ENCODE results near the gene REEP5. TPM values are rescaled to one million over a fixed set of nuclear protein-coding genes. Genes with fewer than 3 reads are reported as not detected.

Gene REEP5
- total and polyA plus RNA-seq, 9 of the 15 experiments (the other 6 are each of a cell fraction or from before 2014, with no cell fraction given): 14.7 to 102 (median 36.0) TPM

DNA sequence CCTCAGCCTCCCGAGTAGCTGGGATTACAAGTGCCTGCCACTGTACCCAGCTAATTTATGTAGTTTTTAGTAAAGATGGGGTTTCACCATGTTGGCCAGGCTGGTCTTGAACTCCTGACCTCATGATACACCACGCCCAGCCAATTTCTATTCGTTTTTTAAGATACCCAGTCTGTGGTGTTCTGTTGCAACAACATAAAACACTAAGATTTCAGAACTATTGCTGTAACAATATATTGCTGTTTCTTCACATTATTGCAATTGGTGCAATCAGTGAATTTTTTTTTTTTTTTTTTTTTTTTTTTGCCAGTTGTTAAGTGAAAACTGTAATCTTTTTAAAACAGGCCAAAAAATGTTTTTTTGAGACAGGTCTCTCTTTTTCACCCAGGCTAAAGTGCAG, 51.1 kb downstream of the REEP5 start:
- Histone ChIP-seq H3K4me3 (no peak overlapping the region), H3K4me2 (ENCODE audit: insufficient read depth, low read length) (no peak overlapping the region), H3K9me3 (replicated peaks; ENCODE audit: control insufficient read depth, insufficient read depth, low read depth, low read length) (no peaks in the 10 kb centered on the region), H3K79me2 (ENCODE audit: control insufficient read depth, insufficient read depth, low read length) (0 out of 3 replicates have a peak, but pooled peaks cover 4% of the 10 kb centered on the region), H3K27ac (ENCODE audit: extremely low read depth, low read depth, low read length) (no peak overlapping the region), H3K9me1 (ENCODE audit: control insufficient read depth, insufficient read depth, low read length) (no peaks in the 10 kb centered on the region), H4K20me1 (replicated peaks; ENCODE audit: control insufficient read depth, insufficient read depth, low read length) (no peaks in the 10 kb centered on the region), H3K36me3 (ENCODE audit: control insufficient read depth, insufficient read depth, low read length) (peaks cover 60% of the 10 kb centered on the region), H2AFZ (ENCODE audit: low read depth, low read length) (no peak overlapping the region), H3K27me3 (ENCODE audit: control insufficient read depth in 2 of 2, insufficient read depth in 2 of 2, low read length in 2 of 2) (no peaks in the 10 kb centered on the region), H3K4me1 (replicated peaks in 1 of 2; ENCODE audit: control insufficient read depth in 2 of 2, insufficient read depth in 2 of 2, low read length in 2 of 2) (no peaks in the 10 kb centered on the region), H3K9ac (ENCODE audit: insufficient read depth in 1 of 2, low read depth in 2 of 2, low read length in 2 of 2) (no peak overlapping the region)
- BruUV-seq (replicated peaks): no TSS peak
- in situ Hi-C loops (cut with MboI) (no loop called here), intact Hi-C loops (cut with micrococcal nuclease) (no loop called here)
- POLR2A ChIA-PET: interaction anchor here (1.3 kb wide), 1 partner anchor 10 kb away, joined by 3 read pairs; the partner anchor contains the start of gene SRP19
- FAIRE-seq (no peak), ATAC-seq (no peak), DNase-seq (ENCODE audit: extremely low read depth in 1 of 4, low spot score in 3 of 4) (no peak)
- no peak for TF ChIP-seq ZNF780A (CRISPR knock-in tag; IDR thresholded peaks at IDR 0.05)
- WGBS (ENCODE audit: insufficient coverage, low coverage, missing lambda C conversion rate): 56% methylated on average over 3 of the region's 3 CpGs
- CTCF ChIA-PET (ENCODE audit: low intra/inter-chr PET ratio): no interaction called here

- Histone ChIP-seq H3K27ac (ENCODE audit: extremely low read depth, low read depth, low read length) (no peak overlapping the region), H3K9ac (ENCODE audit: insufficient read depth in 1 of 2, low read depth in 2 of 2, low read length in 2 of 2) (no peak overlapping the region), H3K79me2 (ENCODE audit: control insufficient read depth, insufficient read depth, low read length) (0 out of 3 replicates have a peak, but pooled peaks cover 6% of the 10 kb centered on the region), H2AFZ (ENCODE audit: low read depth, low read length) (no peak overlapping the region), H3K4me1 (replicated peaks in 1 of 2; ENCODE audit: control insufficient read depth in 2 of 2, insufficient read depth in 2 of 2, low read length in 2 of 2) (no peaks in the 10 kb centered on the region), H3K9me3 (replicated peaks; ENCODE audit: control insufficient read depth, insufficient read depth, low read depth, low read length) (no peaks in the 10 kb centered on the region), H3K9me1 (ENCODE audit: control insufficient read depth, insufficient read depth, low read length) (no peaks in the 10 kb centered on the region), H3K4me3 (no peak overlapping the region), H4K20me1 (replicated peaks; ENCODE audit: control insufficient read depth, insufficient read depth, low read length) (no peaks in the 10 kb centered on the region), H3K27me3 (ENCODE audit: control insufficient read depth in 2 of 2, insufficient read depth in 2 of 2, low read length in 2 of 2) (no peaks in the 10 kb centered on the region), H3K36me3 (ENCODE audit: control insufficient read depth, insufficient read depth, low read length) (peaks cover 63% of the 10 kb centered on the region), H3K4me2 (ENCODE audit: insufficient read depth, low read length) (no peak overlapping the region)
- 98% methylated on average over 3 of the region's 3 CpGs for WGBS (ENCODE audit: insufficient coverage, low coverage, missing lambda C conversion rate)
- intact Hi-C loops (cut with micrococcal nuclease) (no loop called here), in situ Hi-C loops (cut with MboI) (no loop called here)
- CTCF ChIA-PET (ENCODE audit: low intra/inter-chr PET ratio): no interaction called here
- no peak for FAIRE-seq
- DNase-seq (ENCODE audit: extremely low read depth in 1 of 4, low spot score in 3 of 4): no peak
- ATAC-seq: no peak
- no TSS peak for BruUV-seq (replicated peaks)
- POLR2A ChIA-PET: interaction anchor here (1.3 kb wide), 1 partner anchor 9 kb away, joined by 3 read pairs; the partner anchor contains the start of gene SRP19
- TF ChIP-seq, protein P1, sequence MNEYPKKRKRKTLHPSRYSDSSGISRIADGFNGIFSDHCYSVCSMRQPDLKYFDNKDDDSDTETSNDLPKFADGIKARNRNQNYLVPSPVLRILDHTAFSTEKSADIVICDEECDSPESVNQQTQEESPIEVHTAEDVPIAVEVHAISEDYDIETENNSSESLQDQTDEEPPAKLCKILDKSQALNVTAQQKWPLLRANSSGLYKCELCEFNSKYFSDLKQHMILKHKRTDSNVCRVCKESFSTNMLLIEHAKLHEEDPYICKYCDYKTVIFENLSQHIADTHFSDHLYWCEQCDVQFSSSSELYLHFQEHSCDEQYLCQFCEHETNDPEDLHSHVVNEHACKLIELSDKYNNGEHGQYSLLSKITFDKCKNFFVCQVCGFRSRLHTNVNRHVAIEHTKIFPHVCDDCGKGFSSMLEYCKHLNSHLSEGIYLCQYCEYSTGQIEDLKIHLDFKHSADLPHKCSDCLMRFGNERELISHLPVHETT (CRISPR knock-in tag; conservative IDR thresholded peaks at IDR 0.05 in 1 of 2, IDR thresholded peaks at IDR 0.05 in 1 of 2): no peak
- TF ChIP-seq ARID4B (CRISPR knock-in tag; IDR thresholded peaks at IDR 0.05) (no peak), ZNF165 (CRISPR knock-in tag; IDR thresholded peaks at IDR 0.05; ENCODE audit: borderline replicate concordance) (no peak), RBM39 (optimal IDR thresholded peaks at IDR 0.05; ENCODE audit: low read depth, low read length) (no peak)
- TF ChIP-seq, protein P2, sequence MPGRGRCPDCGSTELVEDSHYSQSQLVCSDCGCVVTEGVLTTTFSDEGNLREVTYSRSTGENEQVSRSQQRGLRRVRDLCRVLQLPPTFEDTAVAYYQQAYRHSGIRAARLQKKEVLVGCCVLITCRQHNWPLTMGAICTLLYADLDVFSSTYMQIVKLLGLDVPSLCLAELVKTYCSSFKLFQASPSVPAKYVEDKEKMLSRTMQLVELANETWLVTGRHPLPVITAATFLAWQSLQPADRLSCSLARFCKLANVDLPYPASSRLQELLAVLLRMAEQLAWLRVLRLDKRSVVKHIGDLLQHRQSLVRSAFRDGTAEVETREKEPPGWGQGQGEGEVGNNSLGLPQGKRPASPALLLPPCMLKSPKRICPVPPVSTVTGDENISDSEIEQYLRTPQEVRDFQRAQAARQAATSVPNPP (IDR thresholded peaks at IDR 0.05; ENCODE audit: borderline replicate concordance, insufficient read depth, insufficient read length): no peak
Measured at GRCh38 chr5:112869948-112870347, 52.1 kb downstream of the REEP5 start.
